ENCODE results near the gene TRAPPC8. TPM values are rescaled to one million over a fixed set of nuclear protein-coding genes. Genes with fewer than 3 reads are reported as not detected.

TRAPPC8 gene
- total and polyA plus RNA-seq, 2 experiments from 2014 or later = 27.2 to 66.2 TPM

GRCh38 chr18:31819106-31819924 is 123.6 kb downstream of the TRAPPC8 start:
- Histone ChIP-seq H3F3A (replicated peaks; ENCODE audit: low read depth) (no peaks in the 10 kb centered on the region), H3K4me1 (ENCODE audit: insufficient read depth) (no peaks in the 10 kb centered on the region), H3K27me3 (ENCODE audit: insufficient read depth) (0 out of 2 replicates have a peak, but pooled peaks cover 3% of the 10 kb centered on the region), H3K27ac (ENCODE audit: low read depth) (peak overlapping the region; percentile 3; the same call in 1 of the 2 replicates), H3K36me3 (ENCODE audit: insufficient read depth) (no peaks in the 10 kb centered on the region), H3K9me2 (ENCODE audit: insufficient read depth) (no peaks in the 10 kb centered on the region), H3K4me3 (no peak overlapping the region), H3K79me2 (replicated peaks; ENCODE audit: insufficient read depth) (no peaks in the 10 kb centered on the region), H3K4me2 (no peak overlapping the region), H4K20me1 (replicated peaks; ENCODE audit: insufficient read depth) (no peaks in the 10 kb centered on the region), H2AFZ (no peak overlapping the region)
- Mint-ChIP-seq H3K4me3 (no peak overlapping the region; the same call in 2 of the 3 replicates), H3K9me3 (peaks cover 11% of the 10 kb centered on the region; the same call in 1 of the 3 replicates), H3K36me3 (ENCODE audit: low read depth) (peaks cover 8% of the 10 kb centered on the region; the same call in 2 of the 3 replicates), H3K27ac (peak overlapping the region; percentile 66), H3K4me1 (peaks cover 23% of the 10 kb centered on the region), H3K27me3 (ENCODE audit: insufficient read depth, low read depth, poor library complexity) (peaks cover 8% of the 10 kb centered on the region)
- TF ChIP-seq CTCF (conservative IDR thresholded peaks at IDR 0.05; ENCODE audit: low read depth in 2 of 2) (peak; percentile 75 to 98), ZNF331 (CRISPR knock-in tag; IDR thresholded peaks at IDR 0.05; ENCODE audit: low read depth) (no peak), JUNB (IDR thresholded peaks at IDR 0.05; ENCODE audit: unreplicated experiment) (no peak)
- DNase-seq (ENCODE audit: low spot score) (peak; percentile 92), ATAC-seq (peak; percentile 88)

- Histone ChIP-seq H3K4me3 (no peak overlapping the region), H3K27ac (ENCODE audit: low read depth) (no peak overlapping the region), H4K20me1 (replicated peaks; ENCODE audit: insufficient read depth) (no peaks in the 10 kb centered on the region), H3K27me3 (ENCODE audit: insufficient read depth) (0 out of 2 replicates have a peak, but pooled peaks cover 3% of the 10 kb centered on the region), H3K79me2 (replicated peaks; ENCODE audit: insufficient read depth) (no peaks in the 10 kb centered on the region), H3K4me1 (ENCODE audit: insufficient read depth) (peaks cover 27% of the 10 kb centered on the region), H3K36me3 (ENCODE audit: insufficient read depth) (no peaks in the 10 kb centered on the region), H3K4me2 (no peak overlapping the region), H2AFZ (no peak overlapping the region), H3K9me2 (ENCODE audit: insufficient read depth) (no peaks in the 10 kb centered on the region), H3F3A (replicated peaks; ENCODE audit: low read depth) (no peaks in the 10 kb centered on the region; the same call in 1 of the 2 replicates)
- peaks cover 8% of the 10 kb centered on the region; the same call in 1 of the 3 replicates for H3K36me3 Mint-ChIP-seq (ENCODE audit: low read depth)
- no peak for DNase-seq (ENCODE audit: low spot score)
- peaks cover 30% of the 10 kb centered on the region for H3K4me1 Mint-ChIP-seq
- H3K27ac Mint-ChIP-seq = no peak overlapping the region
- H3K4me3 Mint-ChIP-seq = no peak overlapping the region
- TF ChIP-seq JUNB (IDR thresholded peaks at IDR 0.05; ENCODE audit: unreplicated experiment) = no peak
- TF ChIP-seq NANOG (IDR thresholded peaks at IDR 0.05; ENCODE audit: borderline replicate concordance) = no peak
- no peak for TF ChIP-seq EZH2 (IDR thresholded peaks at IDR 0.05; ENCODE audit: low read depth, unreplicated experiment)
- TF ChIP-seq CTCF (conservative IDR thresholded peaks at IDR 0.05; ENCODE audit: low read depth in 2 of 2) = no peak
- TF ChIP-seq REST (IDR thresholded peaks at IDR 0.05; ENCODE audit: unreplicated experiment) = no peak
- H3K9me3 Mint-ChIP-seq = peaks cover 7% of the 10 kb centered on the region; the same call in 2 of the 3 replicates
- ATAC-seq = no peak
- peaks cover 8% of the 10 kb centered on the region for H3K27me3 Mint-ChIP-seq (ENCODE audit: insufficient read depth, low read depth, poor library complexity)
Observed at GRCh38 chr18:31814132-31814531, 128.8 kb downstream of the TRAPPC8 start.
